OCI-LY7 (cell line): Measurements from ENCODE around the gene AKR1B15. TPM values are rescaled to one million over a fixed set of nuclear protein-coding genes. Genes with fewer than 3 reads are reported as not detected.

ENCODE experiments used
- BruUV-seq: library from RNA; stranded (reverse); fragments of 400-500 nt; replicated peaks from 2 replicates; lab custom pipeline; 2021; lab: Mats Ljungman, UMichigan
- CTCF ChIA-PET: fragments of 300-600 bp; sonication (Branson Sonifier 250); formaldehyde crosslinking; loops from one replicate; lab custom pipeline; 2022; ENCODE audit warnings: antibody characterized with exemption; ENCODE audit not compliant: unreplicated experiment; lab: Charles Lee
- POLR2A ChIA-PET: fragments of 300-600 bp; sonication (Branson Sonifier 250); formaldehyde crosslinking; loops from one replicate; lab custom pipeline; 2022; ENCODE audit warnings: antibody characterized with exemption; lab: Charles Lee
- DNase-seq: peaks from one replicate; pipeline ENCODE4 v3.0.0-alpha.2; 2015; ENCODE audit warnings: low spot score
- H2AFZ ChIP-seq: fragments of 200-600 bp; sonication (generic), shearing (Covaris generic); 2 replicates; pipeline ENCODE4 v1.6.1; 2014; ENCODE audit warnings: mild to moderate bottlenecking, antibody characterized with exemption, low read length, moderate library complexity
- H3K27ac ChIP-seq: fragments of 200-600 bp; sonication (generic); 2 replicates; pipeline ENCODE4 v1.5.1; 2014; ENCODE audit warnings: mixed run types, low read depth, mild to moderate bottlenecking, moderate library complexity, low read length, inconsistent platforms; ENCODE audit not compliant: poor library complexity, severe bottlenecking
- H3K36me3 ChIP-seq: fragments of 200-600 bp; sonication (generic); 2 replicates; pipeline ENCODE4 v1.6.1; 2014; ENCODE audit warnings: mild to moderate bottlenecking, antibody characterized with exemption, low read length, moderate library complexity, mixed read lengths; ENCODE audit not compliant: insufficient read depth
- H3K4me1 ChIP-seq: fragments of 200-600 bp; sonication (generic); 2 replicates; pipeline ENCODE4 v1.5.1; 2014; ENCODE audit warnings: mild to moderate bottlenecking, low read length; ENCODE audit not compliant: insufficient read depth, poor library complexity, severe bottlenecking
- H3K4me2 ChIP-seq: fragments of 200-600 bp; sonication (generic); 2 replicates; pipeline ENCODE4 v1.6.1; 2014; ENCODE audit warnings: mild to moderate bottlenecking, low read length
- H3K4me3 ChIP-seq: fragments of 200-600 bp; sonication (generic); 2 replicates; pipeline ENCODE4 v1.5.1; 2014; ENCODE audit warnings: mild to moderate bottlenecking, low read depth, low read length; ENCODE audit not compliant: poor library complexity, severe bottlenecking
- H3K79me2 ChIP-seq: fragments of 200-600 bp; sonication (generic); 2 replicates; pipeline ENCODE4 v1.6.1; 2016; ENCODE audit warnings: low read depth, mild to moderate bottlenecking, low read length, moderate library complexity, mixed read lengths; ENCODE audit not compliant: insufficient read depth
- H3K9me2 ChIP-seq: fragments of 200-600 bp; sonication (generic); 2 replicates; pipeline ENCODE4 v1.6.1; 2016; ENCODE audit warnings: mild to moderate bottlenecking, low read length, mixed read lengths; ENCODE audit not compliant: insufficient read depth
- H3K9me3 ChIP-seq: fragments of 200-600 bp; sonication (generic); 2 replicates; pipeline ENCODE4 v1.6.1; 2014; ENCODE audit warnings: mild to moderate bottlenecking, mixed run types, low read length, mixed read lengths
- H4K20me1 ChIP-seq: fragments of 200-600 bp; sonication (generic); 2 replicates; pipeline ENCODE4 v1.6.1; 2014; ENCODE audit warnings: mild to moderate bottlenecking, antibody characterized with exemption, low read length, moderate library complexity, mixed read lengths; ENCODE audit not compliant: insufficient read depth
- EZH2phosphoT487 ChIP-seq: fragments of 200-600 bp; sonication (generic); IDR thresholded peaks from 2 replicates; pipeline ENCODE4 v1.6.1; 2018; ENCODE audit warnings: low read depth, borderline replicate concordance, mild to moderate bottlenecking, mixed run types, antibody characterized with exemption, low read length, moderate library complexity, mixed read lengths
- intact Hi-C: fragments of 100-400 bp; cut with micrococcal nuclease; formaldehyde crosslinking; loops from one replicate; pipeline ENCODE4 v1.10.0; 2022; ENCODE audit not compliant: unreplicated experiment
- total RNA-seq, 2 experiments: library from RNA; depleted of rRNA in 1 of 2; stranded (reverse); fragments of >200 nt in 1 of 2; shearing (Covaris generic) in 1 of 2; gene quantifications; 2 replicates each; pipeline ENCODE4 v1.2.3, GENCODE V29; 2014 to 2022
- TF ChIP-seq, protein P1 (sequence below): fragments of 200-600 bp; sonication (generic); conservative IDR thresholded peaks from 2 replicates; pipeline ENCODE4 v1.5.1; 2014; ENCODE audit warnings: mild to moderate bottlenecking, antibody characterized with exemption, low read length, moderate library complexity, mixed read lengths

AKR1B15 gene
- total RNA-seq, 2 experiments from 2014 or later: not detected

GRCh38 chr7:134584290-134584689 lies 35.4 kb downstream of the AKR1B15 start:
- no peaks in the 10 kb centered on the region for H4K20me1 ChIP-seq
- H3K4me1 ChIP-seq: no peaks in the 10 kb centered on the region
- CTCF ChIA-PET: no interaction called here
- no TSS peak for BruUV-seq
- no peaks in the 10 kb centered on the region for H3K9me2 ChIP-seq
- H3K4me2 ChIP-seq: no peak overlapping the region
- TF ChIP-seq, protein P1, sequence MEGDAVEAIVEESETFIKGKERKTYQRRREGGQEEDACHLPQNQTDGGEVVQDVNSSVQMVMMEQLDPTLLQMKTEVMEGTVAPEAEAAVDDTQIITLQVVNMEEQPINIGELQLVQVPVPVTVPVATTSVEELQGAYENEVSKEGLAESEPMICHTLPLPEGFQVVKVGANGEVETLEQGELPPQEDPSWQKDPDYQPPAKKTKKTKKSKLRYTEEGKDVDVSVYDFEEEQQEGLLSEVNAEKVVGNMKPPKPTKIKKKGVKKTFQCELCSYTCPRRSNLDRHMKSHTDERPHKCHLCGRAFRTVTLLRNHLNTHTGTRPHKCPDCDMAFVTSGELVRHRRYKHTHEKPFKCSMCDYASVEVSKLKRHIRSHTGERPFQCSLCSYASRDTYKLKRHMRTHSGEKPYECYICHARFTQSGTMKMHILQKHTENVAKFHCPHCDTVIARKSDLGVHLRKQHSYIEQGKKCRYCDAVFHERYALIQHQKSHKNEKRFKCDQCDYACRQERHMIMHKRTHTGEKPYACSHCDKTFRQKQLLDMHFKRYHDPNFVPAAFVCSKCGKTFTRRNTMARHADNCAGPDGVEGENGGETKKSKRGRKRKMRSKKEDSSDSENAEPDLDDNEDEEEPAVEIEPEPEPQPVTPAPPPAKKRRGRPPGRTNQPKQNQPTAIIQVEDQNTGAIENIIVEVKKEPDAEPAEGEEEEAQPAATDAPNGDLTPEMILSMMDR: no peak
- TF ChIP-seq EZH2phosphoT487: no peak
- intact Hi-C loops: no loop called here
- DNase-seq: no peak
- no peaks in the 10 kb centered on the region for H3K36me3 ChIP-seq
- no peak overlapping the region for H2AFZ ChIP-seq
- no peak overlapping the region for H3K4me3 ChIP-seq
- H3K9me3 ChIP-seq: no peaks in the 10 kb centered on the region
- no peaks in the 10 kb centered on the region for H3K79me2 ChIP-seq
- H3K27ac ChIP-seq: no peak overlapping the region
- POLR2A ChIA-PET: no interaction called here

- BruUV-seq: no TSS peak
- no peaks in the 10 kb centered on the region for H4K20me1 ChIP-seq
- no peaks in the 10 kb centered on the region for H3K36me3 ChIP-seq
- TF ChIP-seq, protein P1: no peak
- TF ChIP-seq EZH2phosphoT487: no peak
- no peaks in the 10 kb centered on the region for H3K4me1 ChIP-seq
- no peaks in the 10 kb centered on the region for H3K9me3 ChIP-seq
- POLR2A ChIA-PET: interaction anchor here (0.6 kb wide), 2 partner anchors 971 to 1856 kb away, joined by 3 to 4 read pairs; no protein-coding TSS in a partner anchor
- no peaks in the 10 kb centered on the region for H3K79me2 ChIP-seq
- no peak overlapping the region for H3K27ac ChIP-seq
- H2AFZ ChIP-seq: no peak overlapping the region
- intact Hi-C loops: no loop called here
- no peak overlapping the region for H3K4me2 ChIP-seq
- no peak overlapping the region for H3K4me3 ChIP-seq
- DNase-seq: no peak
- no peaks in the 10 kb centered on the region for H3K9me2 ChIP-seq
- CTCF ChIA-PET: no interaction called here
Observed at GRCh38 chr7:134585897-134586296, 37.0 kb downstream of the AKR1B15 start.

DNA sequence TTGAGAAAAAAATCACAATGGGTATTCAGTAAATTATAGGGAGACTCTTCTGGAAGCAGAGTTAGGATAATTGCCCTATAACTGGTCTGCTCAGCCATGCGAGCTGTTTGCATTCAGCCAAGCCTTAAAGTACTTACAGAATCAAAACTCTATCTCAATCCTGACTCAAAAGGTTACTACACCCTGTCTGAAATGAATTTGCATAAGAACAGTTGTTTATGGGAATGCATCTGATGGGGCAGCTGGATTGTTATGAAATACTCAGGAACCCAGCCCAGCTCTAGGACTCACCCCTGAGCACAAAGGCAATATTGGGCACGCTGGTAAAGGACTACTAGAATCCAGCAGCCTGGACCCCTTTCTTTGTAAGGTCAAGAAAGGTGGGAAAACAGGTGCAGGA lies 38.8 kb downstream of the AKR1B15 start:
- H3K9me2 ChIP-seq: no peaks in the 10 kb centered on the region
- no peak for DNase-seq
- H3K4me1 ChIP-seq: no peaks in the 10 kb centered on the region
- ChIA-PET POLR2A (no interaction called here), CTCF (no interaction called here)
- TF ChIP-seq EZH2phosphoT487: no peak
- TF ChIP-seq, protein P1: no peak
- no peak overlapping the region for H3K4me3 ChIP-seq
- intact Hi-C loops: no loop called here
- no peak overlapping the region for H3K27ac ChIP-seq
- no peaks in the 10 kb centered on the region for H3K36me3 ChIP-seq
- no peak overlapping the region for H2AFZ ChIP-seq
- H3K79me2 ChIP-seq: no peaks in the 10 kb centered on the region
- H3K4me2 ChIP-seq: no peak overlapping the region
- no TSS peak for BruUV-seq
- H4K20me1 ChIP-seq: no peaks in the 10 kb centered on the region
- H3K9me3 ChIP-seq: no peaks in the 10 kb centered on the region
